OCI-LY3 (cell line): ENCODE results near the gene ARMC10.

Experiments used
- EZH2phosphoT487 ChIP-seq: fragments of 200-600 bp; shearing (Covaris generic); IDR thresholded peaks from 2 replicates; pipeline ENCODE4 v1.6.1; 2018; ENCODE audit warnings: antibody characterized with exemption, mixed run types, low read depth
- TF ChIP-seq, protein P1 (sequence below): fragments of 200-600, 300-600 bp; sonication (generic); IDR thresholded peaks from 2 replicates; pipeline ENCODE4 v1.5.1; 2014; ENCODE audit warnings: antibody characterized with exemption, low read length, low read depth

DNA sequence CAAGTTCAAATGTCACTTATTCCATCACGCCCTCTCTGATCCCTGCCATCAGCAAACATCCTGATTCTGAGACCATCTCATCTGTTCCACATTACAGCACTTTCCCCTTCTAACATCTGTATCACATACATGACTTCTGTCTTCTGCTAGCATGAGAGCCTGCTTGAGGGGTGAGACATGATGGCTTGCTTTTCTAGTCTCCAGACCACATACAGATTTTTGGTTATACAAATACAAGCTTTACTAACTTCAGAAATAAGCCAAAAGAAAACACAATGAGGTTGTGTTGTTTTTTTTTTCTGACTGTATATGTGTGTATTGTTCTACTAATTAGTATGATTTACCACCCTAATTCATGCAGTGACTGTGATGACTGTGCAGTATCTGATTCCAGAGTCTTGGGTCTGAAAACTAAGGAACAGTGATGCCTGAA, 39.7 kb downstream of the ARMC10 start:
- TF ChIP-seq, protein P1, sequence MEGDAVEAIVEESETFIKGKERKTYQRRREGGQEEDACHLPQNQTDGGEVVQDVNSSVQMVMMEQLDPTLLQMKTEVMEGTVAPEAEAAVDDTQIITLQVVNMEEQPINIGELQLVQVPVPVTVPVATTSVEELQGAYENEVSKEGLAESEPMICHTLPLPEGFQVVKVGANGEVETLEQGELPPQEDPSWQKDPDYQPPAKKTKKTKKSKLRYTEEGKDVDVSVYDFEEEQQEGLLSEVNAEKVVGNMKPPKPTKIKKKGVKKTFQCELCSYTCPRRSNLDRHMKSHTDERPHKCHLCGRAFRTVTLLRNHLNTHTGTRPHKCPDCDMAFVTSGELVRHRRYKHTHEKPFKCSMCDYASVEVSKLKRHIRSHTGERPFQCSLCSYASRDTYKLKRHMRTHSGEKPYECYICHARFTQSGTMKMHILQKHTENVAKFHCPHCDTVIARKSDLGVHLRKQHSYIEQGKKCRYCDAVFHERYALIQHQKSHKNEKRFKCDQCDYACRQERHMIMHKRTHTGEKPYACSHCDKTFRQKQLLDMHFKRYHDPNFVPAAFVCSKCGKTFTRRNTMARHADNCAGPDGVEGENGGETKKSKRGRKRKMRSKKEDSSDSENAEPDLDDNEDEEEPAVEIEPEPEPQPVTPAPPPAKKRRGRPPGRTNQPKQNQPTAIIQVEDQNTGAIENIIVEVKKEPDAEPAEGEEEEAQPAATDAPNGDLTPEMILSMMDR = no peak
- no peak for TF ChIP-seq EZH2phosphoT487
